T-helper 22 cell (primary cell): ENCODE results near the gene DSCAM.

Experiments used
- DNase-seq: peaks from one replicate; pipeline ENCODE4 v3.0.0-alpha.2; 2020; ENCODE audit warnings: low read depth

The DSCAM gene

GRCh38 chr21:40129809-40130208 is 717.1 kb downstream of the DSCAM start:
- no peak for DNase-seq

GRCh38 chr21:40128891-40129290 is 718.1 kb downstream of the DSCAM start:
- DNase-seq, result no peak

- no peak for DNase-seq
Observed at GRCh38 chr21:40120940-40121575, 725.9 kb downstream of the DSCAM start.

GRCh38 chr21:40118527-40118926 is 728.4 kb downstream of the DSCAM start:
- DNase-seq, result no peak

GRCh38 chr21:40117236-40117635 is 729.7 kb downstream of the DSCAM start:
- DNase-seq, result no peak

GRCh38 chr21:40115775-40116174 is 731.2 kb downstream of the DSCAM start:
- DNase-seq, result no peak

GRCh38 chr21:40102682-40103081 is 744.3 kb downstream of the DSCAM start:
- no peak for DNase-seq

GRCh38 chr21:40099809-40100208 is 747.1 kb downstream of the DSCAM start:
- no peak for DNase-seq

GRCh38 chr21:40095477-40095876 is 751.5 kb downstream of the DSCAM start:
- no peak for DNase-seq

GRCh38 chr21:40080385-40080784 is 766.6 kb downstream of the DSCAM start:
- DNase-seq, result no peak

- DNase-seq, result no peak
Observed at GRCh38 chr21:40074710-40075109, 772.2 kb downstream of the DSCAM start.

- DNase-seq, result no peak
Observed at GRCh38 chr21:40074198-40074597, 772.8 kb downstream of the DSCAM start.

GRCh38 chr21:40073642-40074041 is 773.3 kb downstream of the DSCAM start:
- DNase-seq, result no peak

GRCh38 chr21:40070871-40071270 is 776.1 kb downstream of the DSCAM start:
- no peak for DNase-seq

GRCh38 chr21:40067751-40068150 is 779.2 kb downstream of the DSCAM start:
- no peak for DNase-seq

- no peak for DNase-seq
Observed at GRCh38 chr21:40066221-40066620, 780.7 kb downstream of the DSCAM start.

- DNase-seq, result no peak
Observed at GRCh38 chr21:40060083-40060677, 786.8 kb downstream of the DSCAM start.

- DNase-seq, result no peak
Observed at GRCh38 chr21:40057331-40057730, 789.6 kb downstream of the DSCAM start.

- DNase-seq, result no peak
Observed at GRCh38 chr21:40056031-40056430, 790.9 kb downstream of the DSCAM start.

GRCh38 chr21:40054403-40054802 is 792.6 kb downstream of the DSCAM start:
- no peak for DNase-seq

GRCh38 chr21:40053007-40053406 is 794.0 kb downstream of the DSCAM start:
- DNase-seq, result no peak

- DNase-seq, result no peak
Observed at GRCh38 chr21:40052276-40052675, 794.7 kb downstream of the DSCAM start.

GRCh38 chr21:40051801-40052200 is 795.2 kb downstream of the DSCAM start:
- DNase-seq, result no peak

GRCh38 chr21:40049931-40050290 is 797.0 kb downstream of the DSCAM start:
- no peak for DNase-seq
